GM19324 (cell line): ENCODE measurements around the gene MC3R.
"Not testable (repeated sequence)": the region's sequence is repeated elsewhere in the genome, so short reads cannot be mapped to it uniquely, and the experiment has no call there.

ENCODE experiments used
- ATAC-seq: cut with Tn5 transposase; IDR thresholded peaks from one replicate; pipeline ENCODE4 v1.9.1; 2021; ENCODE audit warnings: mild to moderate bottlenecking, moderate library complexity; ENCODE audit not compliant: unreplicated experiment, low FRiP score

The MC3R gene

DNA sequence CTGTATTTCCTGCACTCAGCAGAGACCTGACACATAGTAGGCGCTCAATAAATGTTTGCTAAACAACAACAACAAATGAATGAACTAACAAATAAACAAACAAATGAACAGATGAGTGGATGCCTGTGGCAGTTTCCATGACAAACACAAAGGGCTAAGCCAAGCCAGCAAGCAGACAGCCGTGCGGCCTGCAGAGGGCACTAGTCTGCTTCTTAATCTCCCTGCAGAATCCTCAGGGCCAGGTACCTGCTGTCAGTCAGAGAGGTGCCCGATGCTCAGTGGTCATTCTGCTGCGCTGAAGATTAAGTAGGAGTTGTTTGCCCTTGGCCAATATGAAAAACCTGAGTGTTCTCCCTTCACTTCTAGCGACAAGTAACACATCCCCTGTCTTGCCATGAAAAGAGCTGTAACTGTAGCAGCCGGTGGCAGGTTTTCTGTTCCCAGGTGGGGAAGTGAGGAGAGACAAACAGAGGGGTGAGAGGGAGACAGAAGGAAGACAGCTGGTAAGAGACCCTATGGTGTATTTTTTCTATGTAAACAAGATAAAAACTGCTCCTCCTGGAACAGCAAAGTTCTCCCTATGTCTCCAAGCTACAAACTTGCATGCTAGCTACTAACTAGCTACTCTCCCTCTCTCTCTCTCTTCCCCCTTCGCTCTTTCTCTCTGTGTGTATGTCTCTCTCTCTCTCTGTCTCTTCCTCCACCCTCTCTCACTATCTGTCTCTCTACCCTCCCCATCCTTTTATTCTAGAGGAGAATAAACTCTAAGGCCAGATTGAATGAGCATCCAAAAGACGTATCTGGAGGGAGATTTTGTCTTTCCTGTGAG, at the start of gene MC3R:
MC3R (plus strand) TSS at position 779 of the 829 bp plus-strand sequence. CDS start 112 bp downstream, outside the sequence.
- no peak for ATAC-seq

DNA sequence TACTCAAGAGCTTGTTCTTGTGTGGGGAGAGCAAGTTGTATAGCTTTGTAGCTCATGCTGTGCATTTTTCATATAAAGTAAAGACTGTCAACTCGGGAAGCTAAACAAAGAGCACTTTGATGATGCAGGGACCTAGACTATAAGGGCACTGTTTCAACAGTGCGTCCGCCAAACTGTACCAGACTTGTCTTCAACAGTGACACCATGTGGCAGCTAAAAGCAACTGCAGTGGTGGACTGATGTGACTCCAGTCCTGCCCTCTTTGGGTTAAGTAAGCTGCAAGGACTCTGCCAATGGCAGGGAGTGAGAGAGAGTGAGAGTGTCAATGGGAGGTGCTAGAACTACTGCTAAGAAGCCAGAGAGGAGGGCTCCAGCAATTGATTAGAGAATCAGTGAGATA, 48.1 kb upstream of the MC3R start:
- ATAC-seq = no peak

DNA sequence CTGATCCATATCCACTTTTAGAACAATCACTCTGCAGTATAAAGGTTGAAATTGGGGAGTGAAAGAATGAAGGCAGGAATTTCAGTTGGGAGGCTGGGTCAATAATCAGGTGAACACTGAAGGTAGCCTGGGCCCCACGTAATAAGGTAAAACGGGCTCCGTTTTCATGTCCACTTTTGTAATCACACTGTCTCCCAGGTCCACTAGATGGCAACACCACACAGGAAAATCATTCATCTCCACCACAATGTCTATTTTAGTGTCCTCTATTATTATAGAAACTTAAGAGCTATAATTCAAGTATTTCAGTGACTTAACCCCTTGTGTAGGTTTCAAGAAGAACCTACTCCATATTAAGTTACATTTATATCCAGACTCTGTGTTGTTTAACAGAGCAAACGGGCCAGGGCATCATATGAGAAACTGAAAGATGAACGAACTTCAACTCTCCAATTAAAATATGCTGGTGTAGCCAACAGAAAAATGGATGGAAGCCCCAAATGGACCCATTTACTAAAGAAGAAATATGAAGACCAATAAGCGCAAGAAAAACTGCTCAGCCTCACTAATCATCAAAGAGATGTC, 45.9 kb upstream of the MC3R start:
- ATAC-seq = no peak

DNA sequence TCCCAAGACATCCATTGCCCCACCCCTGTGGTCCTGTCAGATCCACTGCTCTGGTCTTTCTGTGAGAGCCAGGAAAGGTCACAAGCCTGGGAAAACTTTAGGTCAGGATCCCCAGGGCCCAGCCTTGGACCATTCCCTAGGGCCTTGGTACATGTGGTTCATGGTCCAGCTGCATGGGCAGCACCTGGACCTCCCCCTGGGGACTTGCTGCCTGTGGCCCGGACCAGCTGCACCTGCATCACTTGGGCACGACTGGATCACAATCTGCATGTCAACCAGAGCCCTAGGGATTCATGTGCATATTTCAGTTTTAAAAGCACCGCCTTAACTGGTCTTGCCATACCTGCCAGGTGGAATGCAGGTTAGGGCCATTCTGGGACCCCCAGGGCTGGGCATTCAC, 44.3 kb upstream of the MC3R start:
- no peak for ATAC-seq

DNA sequence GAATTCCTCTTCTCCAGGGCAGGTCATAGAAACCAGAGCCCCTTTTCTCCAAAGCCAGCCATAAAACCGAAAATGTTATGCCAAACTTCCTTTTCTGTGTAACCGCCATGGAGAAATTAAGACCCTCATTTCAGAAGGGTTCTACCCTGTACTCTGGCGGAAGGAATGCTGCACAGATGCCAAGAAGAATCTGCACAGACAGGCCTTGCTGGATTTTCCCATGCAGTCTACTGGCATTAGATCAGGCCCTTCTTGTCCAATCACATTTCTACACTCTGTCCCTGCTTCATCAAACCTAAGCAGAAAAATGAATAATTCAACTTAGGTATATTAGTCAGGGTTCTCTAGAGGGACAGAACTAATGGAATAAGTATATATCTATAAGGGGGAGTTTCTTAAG, 43.2 kb upstream of the MC3R start:
- ATAC-seq = no peak

DNA sequence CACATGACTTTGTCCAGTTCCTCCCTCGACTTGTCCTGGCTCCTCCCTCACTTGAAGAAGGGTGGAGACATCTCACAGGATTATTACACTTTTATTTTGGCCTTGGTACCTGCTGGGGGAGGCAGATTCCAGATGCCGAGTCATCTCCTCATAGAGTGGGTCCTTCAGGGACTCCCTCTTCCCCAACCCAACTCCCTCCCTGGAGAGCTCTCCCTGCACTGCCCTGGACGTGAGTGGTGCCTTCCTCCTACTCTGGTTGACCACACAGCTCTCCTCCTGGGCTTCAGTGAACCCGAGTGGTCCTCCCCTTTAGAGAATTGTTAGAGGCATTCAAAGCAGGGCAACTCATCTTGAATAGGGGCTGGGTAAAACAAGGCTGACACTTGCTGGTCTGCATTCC, 40.9 kb upstream of the MC3R start:
- no peak for ATAC-seq

DNA sequence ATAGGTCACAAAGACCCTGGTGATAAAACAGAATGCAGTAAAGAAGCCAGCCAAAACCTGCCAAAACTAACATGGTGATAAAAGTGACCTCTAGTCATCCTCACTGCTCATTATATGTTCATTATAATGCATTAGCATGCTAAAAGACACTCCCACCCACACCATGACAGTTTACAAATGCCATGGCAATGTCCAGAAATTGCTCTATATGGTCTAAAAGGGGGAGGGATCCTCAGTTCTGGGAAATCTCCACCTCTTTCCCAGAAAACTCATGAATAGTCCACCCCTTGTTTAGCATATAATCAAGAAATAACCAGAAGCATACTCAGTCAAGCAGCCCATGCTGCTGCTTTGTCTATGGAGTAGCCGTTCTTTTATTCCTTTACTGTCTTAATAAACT, 40.4 kb upstream of the MC3R start:
- no peak for ATAC-seq

DNA sequence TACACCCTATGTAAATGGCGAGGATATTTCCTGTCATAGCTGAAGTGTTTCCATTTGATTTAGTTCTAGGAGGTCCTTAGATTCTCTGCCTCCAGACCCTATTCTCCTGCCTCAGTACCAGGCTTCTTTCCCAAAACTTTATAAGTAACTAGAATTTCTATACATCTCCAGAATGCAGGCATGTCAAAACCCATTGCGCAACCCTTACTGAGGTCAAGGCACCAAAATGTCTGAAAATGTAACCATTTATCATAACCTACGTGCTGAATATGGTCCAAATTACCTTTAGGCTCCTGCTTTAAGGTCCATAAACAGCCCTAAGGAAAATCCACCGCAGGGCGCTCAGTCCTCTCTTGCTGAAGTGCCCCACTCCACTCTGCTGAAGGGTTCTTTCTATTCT, 37.5 kb upstream of the MC3R start:
- ATAC-seq = no peak

DNA sequence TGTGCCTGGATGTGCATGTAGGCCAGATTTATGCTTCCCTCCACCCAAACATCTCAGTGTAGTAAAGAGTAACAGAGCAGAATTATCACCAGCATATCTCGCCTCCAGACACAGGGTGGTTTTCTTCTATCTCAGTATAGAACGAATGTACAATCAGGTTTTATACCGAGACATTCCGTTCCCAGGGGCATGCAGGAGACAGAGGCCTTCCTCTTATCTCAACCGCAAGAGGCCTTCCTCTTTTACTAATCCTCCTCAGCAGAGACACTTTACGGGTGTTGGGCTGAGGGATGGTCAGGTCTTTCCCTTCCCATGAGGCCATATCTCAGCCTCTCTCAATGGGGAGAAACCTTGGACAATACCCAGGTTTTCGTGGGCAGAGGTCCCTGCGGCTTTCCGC, 36.4 kb upstream of the MC3R start:
- ATAC-seq = no peak

DNA sequence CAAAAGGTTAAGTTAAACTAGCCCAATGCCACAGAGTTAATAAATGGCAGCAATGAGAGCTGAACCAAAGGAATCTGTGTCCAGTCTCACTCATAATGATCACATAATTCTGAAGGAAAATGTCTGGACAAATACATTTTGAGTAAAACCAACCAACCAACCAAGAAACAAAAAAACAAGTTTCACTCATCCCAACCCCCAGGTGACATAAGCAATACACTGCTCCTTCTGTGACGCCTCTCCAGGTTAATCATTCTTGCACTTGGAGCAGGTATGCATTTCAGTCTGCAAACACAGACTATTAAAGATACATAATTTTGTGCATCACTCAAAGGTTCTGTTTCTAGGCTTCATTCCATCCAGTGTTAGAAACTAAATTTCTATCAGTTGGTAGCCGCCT, 35.2 kb upstream of the MC3R start:
- ATAC-seq = no peak

DNA sequence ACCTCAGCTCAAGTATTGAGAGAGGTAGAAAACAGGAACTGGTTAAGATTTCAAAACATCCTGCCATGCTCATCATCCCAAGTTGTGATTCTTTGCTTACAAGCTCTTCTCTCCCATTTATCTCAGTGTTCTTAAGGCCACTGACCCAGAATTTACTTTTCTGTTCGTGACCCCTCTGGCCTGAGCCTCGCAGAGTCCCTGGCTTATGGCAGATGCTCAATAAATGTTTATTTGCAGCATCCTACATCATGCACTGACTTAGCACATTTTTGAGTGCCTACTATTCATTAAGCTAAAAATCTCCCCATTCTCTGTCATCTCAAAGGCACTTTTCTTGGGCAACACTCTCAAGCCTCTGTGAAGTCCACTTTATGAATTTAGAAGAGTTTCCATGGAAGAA, 33.4 kb upstream of the MC3R start:
- no peak for ATAC-seq

DNA sequence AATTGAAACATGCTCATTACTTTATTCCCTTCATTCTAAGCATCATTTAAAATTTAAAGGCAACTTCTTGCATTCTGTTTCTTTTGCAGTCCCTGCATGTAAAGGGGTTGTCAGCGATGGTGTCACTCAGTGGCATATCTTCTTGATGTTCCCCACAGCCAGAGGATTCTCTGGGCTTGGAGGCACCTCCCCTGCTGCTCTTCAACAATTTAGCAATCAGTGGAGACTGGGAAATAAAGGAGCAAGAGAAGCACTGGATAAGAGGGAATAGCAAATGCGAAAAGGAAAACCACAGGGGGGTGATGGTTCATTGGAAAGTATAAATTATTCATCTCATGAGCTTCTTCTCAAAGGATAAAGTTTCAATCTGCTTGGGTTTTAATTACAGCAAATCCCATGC, 30.7 kb upstream of the MC3R start:
- no peak for ATAC-seq

DNA sequence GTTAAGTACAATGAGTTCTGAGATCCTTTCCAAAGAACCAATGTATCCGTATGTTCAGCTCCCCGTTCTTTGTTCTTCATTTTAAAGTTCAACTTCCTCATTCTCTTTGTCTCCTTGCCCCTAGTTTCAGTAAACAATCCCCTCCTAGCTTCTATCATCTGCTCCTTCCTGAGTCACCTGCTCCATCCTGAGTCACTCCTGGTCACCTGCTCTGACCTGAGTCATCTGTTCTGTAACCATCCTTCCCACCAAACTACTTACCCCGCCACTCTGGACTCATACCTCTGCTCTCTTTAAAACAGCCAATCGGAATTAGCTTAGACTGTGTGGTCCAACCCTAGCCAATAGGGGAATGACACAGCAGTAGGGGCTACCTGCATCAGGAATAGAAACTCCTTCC, 27.3 kb upstream of the MC3R start:
- not testable (repeated sequence) for ATAC-seq

DNA sequence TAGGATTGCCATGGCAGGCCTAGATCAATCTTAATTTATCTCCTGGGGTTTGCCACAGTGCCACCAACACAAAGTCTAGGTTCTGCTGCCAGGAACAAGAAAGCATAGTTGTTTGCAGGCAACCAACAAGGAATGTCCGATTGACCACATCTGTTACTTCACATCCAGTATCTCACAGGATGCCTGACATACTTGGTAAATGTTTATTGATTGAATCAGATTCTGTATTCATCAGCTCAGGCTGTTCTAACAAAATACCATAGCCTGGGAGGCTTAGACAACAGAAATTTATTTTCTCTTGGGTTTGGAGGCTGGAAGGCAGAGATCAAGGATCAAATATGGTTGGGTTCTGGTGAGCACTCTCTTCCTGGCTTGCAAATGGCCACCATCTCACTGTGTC, 26.3 kb upstream of the MC3R start:
- ATAC-seq = no peak

DNA sequence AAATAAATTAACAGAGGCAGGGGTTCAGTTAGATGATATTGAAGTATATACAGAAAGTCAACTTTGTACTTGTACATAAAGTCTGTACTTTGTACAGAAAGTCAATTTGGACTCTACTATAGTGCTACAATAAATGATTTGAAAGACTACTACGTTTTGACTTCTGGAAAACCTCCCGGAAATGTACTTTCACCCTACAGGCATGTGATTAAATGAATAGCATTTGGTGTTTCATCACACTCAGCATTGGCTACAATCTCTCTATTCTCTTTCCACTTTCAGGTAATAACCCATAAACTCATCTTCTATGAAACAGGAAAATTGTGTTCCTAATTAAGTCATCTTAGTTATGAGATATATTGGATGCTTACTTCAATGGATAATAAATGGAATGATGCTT, 25.6 kb upstream of the MC3R start:
- ATAC-seq = no peak

DNA sequence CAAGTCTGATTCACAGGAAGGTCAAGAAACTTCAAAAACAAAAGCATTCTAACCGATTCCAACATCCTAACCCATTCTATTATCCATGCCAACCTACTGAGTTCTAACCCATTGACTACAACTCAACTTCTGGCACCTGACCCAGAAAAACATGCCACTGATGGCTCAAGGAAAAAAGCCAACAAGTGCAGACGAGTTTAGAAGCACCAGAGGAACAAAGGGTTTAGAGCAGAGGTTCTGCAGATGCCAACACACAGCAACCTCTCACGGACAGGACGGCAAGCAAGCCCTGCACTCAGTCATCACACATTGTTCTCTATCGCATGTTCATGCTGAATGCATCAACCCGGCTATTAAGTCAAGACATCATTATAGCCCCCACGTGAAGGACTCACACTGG, 25.2 kb upstream of the MC3R start:
- no peak for ATAC-seq

DNA sequence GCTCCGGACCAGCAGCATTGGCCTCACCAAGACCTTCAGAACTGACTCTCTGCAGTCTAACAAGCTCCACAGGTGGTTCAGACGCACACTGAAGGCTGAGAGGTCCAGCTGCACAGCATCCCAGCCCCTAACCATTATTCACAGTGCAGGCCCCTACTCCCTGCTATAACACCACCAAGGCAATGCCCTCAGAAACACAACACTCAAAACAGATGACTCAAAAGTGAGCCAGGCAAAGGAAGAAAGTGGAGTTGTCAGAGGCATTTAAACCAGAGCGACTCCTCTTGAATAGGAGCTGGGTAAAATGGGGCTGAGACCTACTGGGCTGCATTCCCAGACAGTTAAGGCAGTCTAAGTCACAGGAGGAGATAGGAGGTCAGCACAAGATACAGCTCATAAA, 20.5 kb upstream of the MC3R start:
- no peak for ATAC-seq

DNA sequence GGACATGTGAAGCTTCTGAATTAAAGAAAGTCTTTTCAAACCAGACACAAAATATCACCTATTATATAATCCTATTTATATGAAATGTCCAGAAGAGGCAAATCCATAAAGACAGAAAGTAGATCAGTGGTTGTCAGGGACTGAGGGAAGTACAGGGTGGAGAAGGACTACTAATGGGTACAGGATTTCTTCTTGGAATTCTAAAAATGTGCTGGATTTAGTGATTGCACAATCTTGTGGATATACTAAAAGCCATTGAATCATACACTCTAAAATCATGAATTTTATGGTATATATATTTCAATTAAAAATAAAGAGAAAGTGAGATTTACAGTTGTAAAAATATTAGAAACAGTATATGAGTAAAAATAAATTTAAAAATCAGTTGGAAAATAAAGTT, 18.7 kb upstream of the MC3R start:
- no peak for ATAC-seq

DNA sequence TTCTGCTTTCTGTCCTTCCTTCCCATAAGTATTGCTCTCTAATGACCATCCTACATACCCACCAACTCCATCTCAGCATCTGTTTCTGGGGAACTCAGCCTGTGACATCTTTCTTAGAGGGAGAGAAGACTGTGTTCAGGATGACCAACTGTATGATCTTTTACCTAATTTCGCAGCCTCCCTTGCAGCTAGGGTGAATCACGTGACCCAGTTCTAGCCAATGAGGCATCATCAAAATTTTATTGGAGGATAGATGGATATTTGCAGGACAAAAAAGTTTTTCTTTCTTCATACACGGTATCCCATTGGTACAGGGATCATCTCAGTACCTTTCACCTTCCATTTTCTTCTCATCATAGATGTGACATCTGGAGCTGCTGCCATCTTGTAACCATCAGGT, 14.4 kb upstream of the MC3R start:
- no peak for ATAC-seq

DNA sequence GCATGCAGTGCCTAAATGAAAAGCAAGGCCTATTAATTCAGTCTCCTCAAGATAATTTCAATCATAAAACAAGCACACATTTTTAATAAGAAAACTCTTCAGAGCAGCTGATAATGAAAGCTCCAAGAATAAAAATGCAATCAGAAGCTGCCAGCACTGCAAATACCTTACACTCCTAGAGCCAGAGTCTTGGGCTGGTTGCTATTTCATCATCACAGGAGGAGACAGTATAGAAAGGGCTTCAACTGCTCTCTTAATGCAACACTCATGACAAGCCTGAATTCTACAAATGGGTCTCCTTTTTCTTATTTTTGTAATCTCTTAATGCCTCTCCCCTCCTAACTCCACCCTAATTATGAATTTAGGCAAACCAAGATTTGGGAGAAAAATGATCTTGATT, 11.2 kb upstream of the MC3R start:
- ATAC-seq = no peak

DNA sequence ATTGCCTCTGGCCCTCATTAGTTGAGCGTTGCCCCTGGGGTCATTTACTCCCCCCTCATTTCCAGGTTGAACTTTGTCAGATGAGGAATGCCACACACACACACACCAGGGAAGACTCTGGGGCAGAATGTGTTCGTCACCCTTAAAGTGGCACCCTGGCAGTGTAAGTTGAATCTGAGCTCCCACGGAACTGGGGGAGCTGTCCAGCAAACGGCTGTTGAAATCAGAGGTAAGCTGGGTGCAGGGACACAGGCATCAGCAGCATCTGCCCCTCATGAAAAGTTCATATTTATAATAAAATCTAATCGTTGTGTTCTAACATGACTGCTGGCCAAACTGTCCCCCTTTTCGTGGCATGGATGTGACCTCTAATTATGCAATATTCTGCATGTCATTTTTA, 4.3 kb upstream of the MC3R start:
- ATAC-seq = no peak

DNA sequence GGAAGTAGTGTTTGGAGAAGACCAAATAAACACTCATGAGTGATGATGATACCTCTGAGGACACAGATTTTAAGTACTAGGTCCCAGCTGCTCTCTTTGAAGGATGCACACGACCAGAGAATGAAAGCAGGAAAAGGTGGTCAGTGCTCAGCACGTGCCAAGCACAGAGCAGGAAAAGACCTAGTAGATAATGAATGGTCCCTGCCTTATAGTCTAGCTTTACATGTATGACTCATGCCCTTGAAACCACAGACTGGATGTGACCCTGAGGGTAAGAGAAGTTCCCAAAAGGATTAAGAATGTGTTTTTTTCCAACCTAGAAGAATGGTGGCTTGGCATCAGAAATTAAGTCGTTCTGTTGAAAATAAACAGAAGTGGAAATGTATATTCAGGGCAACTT, 2.8 kb upstream of the MC3R start:
- ATAC-seq = no peak
